ENCODE measurements around the gene VANGL2. TPM values are rescaled to one million over a fixed set of nuclear protein-coding genes. Genes with fewer than 3 reads are reported as not detected.

VANGL2 gene
- total RNA-seq, 2 experiments from 2014 or later = 1.5 to 2.6 TPM

DNA sequence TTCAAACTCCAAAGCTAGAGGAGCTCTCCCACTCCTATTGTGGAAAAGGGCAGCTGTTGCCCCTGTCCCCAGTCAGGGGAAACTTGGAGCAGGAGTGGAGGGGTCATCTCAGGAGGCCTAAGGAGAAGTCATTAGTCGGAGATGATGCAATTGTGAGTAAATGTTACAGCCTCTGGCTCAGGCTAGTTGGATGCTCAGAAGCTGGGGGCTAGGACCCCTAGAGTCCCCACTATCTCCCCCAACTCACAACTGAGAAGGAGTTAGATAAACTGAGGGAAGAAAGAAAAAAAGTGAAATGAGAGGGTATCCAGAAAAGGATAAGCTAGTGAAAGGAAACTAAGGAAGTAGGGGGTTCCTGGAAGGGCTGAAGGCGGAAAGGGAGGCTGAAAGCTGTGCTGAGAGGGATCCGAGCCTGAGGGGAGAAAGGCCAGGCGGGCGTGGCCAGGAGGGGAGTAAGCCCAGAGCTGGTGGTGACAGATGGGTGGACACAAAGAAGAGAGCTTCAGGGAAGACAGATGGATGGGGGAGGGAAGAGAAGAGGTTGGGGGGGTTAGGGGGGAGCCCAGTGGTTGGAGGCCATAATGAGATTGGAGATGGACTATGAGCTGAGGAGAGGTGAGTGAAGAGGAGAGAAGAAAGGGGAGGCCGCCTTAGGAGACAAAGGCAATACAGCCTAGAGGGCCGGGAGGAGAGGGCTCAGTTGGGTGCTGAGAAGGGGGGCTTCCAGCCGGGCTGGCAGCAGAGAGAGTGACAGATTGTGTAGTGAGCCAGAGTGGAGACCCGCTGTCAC, 38.0 kb upstream of the VANGL2 start:
- no peak overlapping the region for H3K4me2 ChIP-seq (ENCODE audit: low read length)
- H4K20me1 ChIP-seq (ENCODE audit: insufficient read depth, low read length) = no peaks in the 10 kb centered on the region
- intact Hi-C loops (cut with micrococcal nuclease; ENCODE audit: unreplicated experiment) = no loop called here
- BruUV-seq (replicated peaks) = no TSS peak
- DNase-seq (ENCODE audit: low spot score) = no peak
- H3K4me1 ChIP-seq (ENCODE audit: insufficient read depth, low read length, poor library complexity, severe bottlenecking) = no peaks in the 10 kb centered on the region
- CTCF ChIA-PET (ENCODE audit: unreplicated experiment) = interaction anchor here (1.5 kb wide), 1 partner anchor 12 kb away, joined by 3 read pairs; no protein-coding TSS in a partner anchor
- H3K79me2 ChIP-seq (ENCODE audit: insufficient read depth, low read depth, low read length) = no peaks in the 10 kb centered on the region
- H2AFZ ChIP-seq (ENCODE audit: low read length) = no peak overlapping the region
- no peaks in the 10 kb centered on the region for H3K9me2 ChIP-seq (ENCODE audit: insufficient read depth, low read length)
- H3K27ac ChIP-seq (ENCODE audit: low read depth, low read length, poor library complexity, severe bottlenecking) = no peak overlapping the region
- TF ChIP-seq CTCF (conservative IDR thresholded peaks at IDR 0.05; ENCODE audit: low read length) = no peak
- H3K36me3 ChIP-seq (ENCODE audit: insufficient read depth, low read length) = peaks cover 30% of the 10 kb centered on the region
- no peak overlapping the region for H3K4me3 ChIP-seq (ENCODE audit: low read depth, low read length, poor library complexity, severe bottlenecking)
- POLR2A ChIA-PET = interaction anchor here (0.6 to 1.9 kb wide), 5 partner anchors 10 to 267 kb away, joined by 3 to 7 read pairs (median 4); no protein-coding TSS in a partner anchor
- no peaks in the 10 kb centered on the region for H3K9me3 ChIP-seq (ENCODE audit: low read length)

DNA sequence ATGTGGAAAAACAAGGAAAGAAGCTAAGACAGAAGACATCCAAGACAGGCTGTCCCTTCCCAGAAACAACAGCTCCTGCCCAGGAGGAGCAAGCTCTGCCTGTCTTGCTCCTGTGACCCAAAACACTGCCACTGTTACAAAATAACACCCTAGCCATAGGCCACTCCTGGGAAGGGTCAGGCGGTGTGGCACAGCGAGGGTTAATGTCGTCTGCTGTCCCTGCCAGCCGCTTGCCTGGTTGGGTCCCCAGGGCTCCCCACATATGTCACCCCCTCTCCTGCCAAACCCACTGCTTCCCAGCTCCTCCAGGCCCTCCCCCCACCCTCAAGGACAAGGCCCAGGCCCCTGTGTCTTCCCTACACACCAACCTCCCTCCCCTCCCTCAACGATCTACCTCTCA, 37.4 kb upstream of the VANGL2 start:
- DNase-seq (ENCODE audit: low spot score) = no peak
- intact Hi-C loops (cut with micrococcal nuclease; ENCODE audit: unreplicated experiment) = no loop called here
- H2AFZ ChIP-seq (ENCODE audit: low read length) = no peak overlapping the region
- H4K20me1 ChIP-seq (ENCODE audit: insufficient read depth, low read length) = no peaks in the 10 kb centered on the region
- no TSS peak for BruUV-seq (replicated peaks)
- H3K4me3 ChIP-seq (ENCODE audit: low read depth, low read length, poor library complexity, severe bottlenecking) = no peak overlapping the region
- CTCF ChIA-PET (ENCODE audit: unreplicated experiment) = interaction anchor here (1.5 kb wide), 1 partner anchor 12 kb away, joined by 3 read pairs; no protein-coding TSS in a partner anchor
- H3K9me3 ChIP-seq (ENCODE audit: low read length) = no peaks in the 10 kb centered on the region
- no peaks in the 10 kb centered on the region for H3K4me1 ChIP-seq (ENCODE audit: insufficient read depth, low read length, poor library complexity, severe bottlenecking)
- H3K79me2 ChIP-seq (ENCODE audit: insufficient read depth, low read depth, low read length) = no peaks in the 10 kb centered on the region
- peaks cover 25% of the 10 kb centered on the region; the same call in 1 of the 2 replicates for H3K36me3 ChIP-seq (ENCODE audit: insufficient read depth, low read length)
- TF ChIP-seq EZH2phosphoT487 (IDR thresholded peaks at IDR 0.05; ENCODE audit: borderline replicate concordance, low read depth, low read length) = no peak
- TF ChIP-seq CTCF (conservative IDR thresholded peaks at IDR 0.05; ENCODE audit: low read length) = no peak
- no peak overlapping the region for H3K27ac ChIP-seq (ENCODE audit: low read depth, low read length, poor library complexity, severe bottlenecking)
- POLR2A ChIA-PET = interaction anchor here (1.1 to 1.9 kb wide), 5 partner anchors 11 to 267 kb away, joined by 3 to 7 read pairs (median 3); no protein-coding TSS in a partner anchor
- H3K9me2 ChIP-seq (ENCODE audit: insufficient read depth, low read length) = no peaks in the 10 kb centered on the region
- H3K4me2 ChIP-seq (ENCODE audit: low read length) = no peak overlapping the region

All from OCI-LY7 (cell line).